Measurements from ENCODE around the gene LGALSL.

LGALSL gene

DNA sequence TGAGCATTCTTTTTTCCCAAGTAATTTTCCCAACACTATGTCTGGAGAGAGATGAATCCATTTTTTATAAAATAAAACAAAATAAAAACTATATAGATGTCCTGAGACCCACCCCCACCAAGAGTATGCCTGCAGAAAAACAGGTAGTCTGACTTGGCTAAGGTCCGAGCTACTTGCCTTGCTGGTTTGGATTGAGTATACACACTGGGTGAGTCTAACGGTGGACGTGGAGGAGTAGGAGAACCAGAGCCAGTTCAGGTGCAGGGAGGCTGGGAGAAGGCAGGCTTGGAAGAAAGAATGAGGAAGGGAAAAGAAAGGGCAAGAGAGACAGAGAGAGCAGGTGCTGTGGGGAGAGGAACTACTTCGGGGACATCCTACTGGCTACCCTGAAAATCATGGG, 48.9 kb downstream of the LGALSL start:
- no peak for DNase-seq

DNA sequence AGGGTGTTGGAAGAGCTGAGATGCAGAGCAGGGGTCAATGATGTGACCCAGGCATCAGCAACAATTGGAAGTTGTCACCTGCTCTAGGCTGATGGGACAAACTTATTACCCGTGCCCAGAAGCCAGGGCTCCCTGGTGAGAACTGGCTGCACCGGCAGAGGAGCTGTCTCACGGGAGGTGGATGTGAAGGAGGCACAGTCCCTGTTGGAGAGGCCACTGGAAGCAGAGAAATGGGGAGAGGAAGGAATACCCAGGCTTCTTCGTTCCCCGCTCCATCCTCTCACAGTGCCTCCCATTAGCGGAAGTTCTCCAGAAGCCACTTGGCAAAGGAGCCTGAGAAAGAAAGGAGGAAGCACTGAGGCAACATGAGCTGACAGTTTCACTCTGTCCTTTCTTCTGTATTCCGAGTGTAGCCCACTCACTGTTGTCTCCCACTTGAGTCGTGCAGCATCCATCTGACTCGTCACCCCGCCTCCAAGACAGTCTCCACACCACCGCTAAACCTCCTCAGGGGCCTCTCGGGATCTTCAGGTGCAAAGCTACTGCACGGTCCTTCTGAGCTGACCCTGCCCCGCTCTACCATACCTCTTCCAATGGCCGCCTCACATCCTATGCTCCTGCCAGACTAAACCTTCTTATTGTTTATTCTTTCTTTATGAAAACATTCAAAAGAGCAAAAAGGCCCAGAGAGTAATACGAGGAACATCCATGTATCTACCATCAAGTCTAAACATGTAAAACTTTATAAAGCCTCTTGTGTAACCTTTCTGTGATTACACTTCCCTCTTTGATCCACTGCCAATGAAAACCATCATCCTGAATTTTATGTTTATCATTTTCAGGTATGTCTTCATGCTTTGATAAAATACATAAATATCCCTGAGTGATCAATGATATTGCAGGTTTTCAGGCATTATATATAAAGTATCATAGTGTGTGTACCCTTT, 51.1 kb downstream of the LGALSL start:
- DNase-seq, result no peak

DNA sequence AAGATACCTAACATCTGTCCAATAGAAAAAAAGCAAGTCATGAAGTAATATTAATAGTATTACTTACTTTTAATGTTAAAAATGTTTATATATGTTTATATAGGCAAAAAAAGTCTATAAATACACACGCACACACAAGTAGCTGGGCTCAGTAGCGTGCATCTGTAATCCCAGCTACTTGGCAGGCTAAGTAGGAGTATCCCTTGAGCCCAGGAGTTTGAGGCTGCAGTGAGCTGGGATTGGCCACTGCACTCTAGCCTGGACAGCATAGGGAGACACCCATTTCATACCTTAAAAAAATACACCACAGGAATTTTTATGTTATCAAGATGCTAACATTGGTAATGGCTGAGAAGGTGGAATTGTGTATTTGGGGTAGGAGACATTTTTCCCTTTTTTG, 52.7 kb downstream of the LGALSL start:
- no peak for DNase-seq
